ENCODE data around the gene ZPR1. TPM values are rescaled to one million over a fixed set of nuclear protein-coding genes. Genes with fewer than 3 reads are reported as not detected.

ZPR1 gene
- polyA plus RNA-seq, 5 donors: 46.1 to 54.3 (median 52.3) TPM

Other genes with a start within 250 kb of the ZPR1 start
- gene BUD13, start 15.0 kb downstream of the ZPR1 start, polyA plus RNA-seq (ENCODE audit: insufficient read depth in 1 of 5, insufficient read length in 5 of 5, low replicate concordance in 1 of 5): 10 to 100 TPM; 32.2 to 40.9 (median 35.1) TPM
- under 1 TPM in 1 of 5 donors, not detected in 4; 0.09 TPM for gene APOA5, start 3.9 kb upstream of the ZPR1 start, polyA plus RNA-seq (ENCODE audit: insufficient read depth in 1 of 5, insufficient read length in 5 of 5, low replicate concordance in 1 of 5)
- gene APOA4, start 35.3 kb upstream of the ZPR1 start, polyA plus RNA-seq (ENCODE audit: insufficient read depth in 1 of 5, insufficient read length in 5 of 5, low replicate concordance in 1 of 5): not detected
- 1 to 10 TPM in 1 of 5 donors, under 1 TPM in 1, not detected in 3; 0.33 to 9.0 TPM for gene APOC3, start 41.9 kb upstream of the ZPR1 start, polyA plus RNA-seq (ENCODE audit: insufficient read depth in 1 of 5, insufficient read length in 5 of 5, low replicate concordance in 1 of 5)
- 10 to 100 TPM in 1 of 5 donors, 1 to 10 TPM in 4; 3.3 to 33.2 (median 4.4) TPM for gene APOA1, start 49.6 kb upstream of the ZPR1 start, polyA plus RNA-seq (ENCODE audit: insufficient read depth in 1 of 5, insufficient read length in 5 of 5, low replicate concordance in 1 of 5)